ENCODE data around the gene SHPK.

Gene SHPK, protein sequence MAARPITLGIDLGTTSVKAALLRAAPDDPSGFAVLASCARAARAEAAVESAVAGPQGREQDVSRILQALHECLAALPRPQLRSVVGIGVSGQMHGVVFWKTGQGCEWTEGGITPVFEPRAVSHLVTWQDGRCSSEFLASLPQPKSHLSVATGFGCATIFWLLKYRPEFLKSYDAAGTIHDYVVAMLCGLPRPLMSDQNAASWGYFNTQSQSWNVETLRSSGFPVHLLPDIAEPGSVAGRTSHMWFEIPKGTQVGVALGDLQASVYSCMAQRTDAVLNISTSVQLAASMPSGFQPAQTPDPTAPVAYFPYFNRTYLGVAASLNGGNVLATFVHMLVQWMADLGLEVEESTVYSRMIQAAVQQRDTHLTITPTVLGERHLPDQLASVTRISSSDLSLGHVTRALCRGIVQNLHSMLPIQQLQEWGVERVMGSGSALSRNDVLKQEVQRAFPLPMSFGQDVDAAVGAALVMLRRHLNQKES

DNA sequence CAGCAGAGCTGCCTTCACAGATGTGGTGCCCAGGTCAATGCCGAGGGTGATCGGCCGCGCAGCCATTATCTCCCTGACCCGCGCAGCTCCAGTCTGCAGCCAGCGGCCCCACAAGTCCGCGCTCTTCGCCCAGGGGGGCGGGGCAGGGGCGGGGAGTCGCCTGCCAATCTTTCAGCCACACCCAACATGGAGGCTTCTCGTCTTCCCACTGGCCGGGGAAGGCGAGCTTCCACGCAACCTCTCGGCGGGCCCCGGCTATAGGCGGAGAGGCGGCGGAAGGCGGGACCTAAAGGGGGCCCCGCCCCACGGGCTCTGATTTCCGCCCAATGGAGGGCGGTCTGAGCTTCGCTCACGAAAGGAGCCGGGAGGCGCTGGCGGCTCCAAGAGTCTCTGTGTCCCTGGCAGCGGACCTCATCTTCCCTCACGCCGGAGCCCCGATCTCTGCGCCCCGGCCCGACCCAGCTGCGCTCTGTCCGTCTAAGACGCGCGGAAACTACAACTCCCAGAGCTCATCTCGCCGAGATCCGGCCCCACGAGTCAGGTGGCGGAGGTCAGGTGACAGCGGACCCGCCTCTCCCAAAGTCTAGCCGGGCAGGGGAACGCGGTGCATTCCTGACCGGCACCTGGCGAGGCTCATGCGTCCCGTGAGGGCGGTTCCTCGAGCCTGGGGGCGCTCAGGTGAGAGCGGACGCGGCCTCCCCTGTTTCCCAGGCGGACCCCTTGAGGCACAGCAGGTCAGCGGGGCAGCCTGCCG is at the start of gene SHPK, which contains the start of gene CTNS:
TSS of gene SHPK (minus strand) at position 97 of the 754 bp plus-strand sequence. CDS start at position 66, 31 bp downstream.
TSS of gene CTNS (plus strand) at position 607 of the 754 bp plus-strand sequence. CDS start 3,447 bp downstream, outside the sequence.
- peak; percentile 99 for DNase-seq (ENCODE audit: low spot score)

DNA sequence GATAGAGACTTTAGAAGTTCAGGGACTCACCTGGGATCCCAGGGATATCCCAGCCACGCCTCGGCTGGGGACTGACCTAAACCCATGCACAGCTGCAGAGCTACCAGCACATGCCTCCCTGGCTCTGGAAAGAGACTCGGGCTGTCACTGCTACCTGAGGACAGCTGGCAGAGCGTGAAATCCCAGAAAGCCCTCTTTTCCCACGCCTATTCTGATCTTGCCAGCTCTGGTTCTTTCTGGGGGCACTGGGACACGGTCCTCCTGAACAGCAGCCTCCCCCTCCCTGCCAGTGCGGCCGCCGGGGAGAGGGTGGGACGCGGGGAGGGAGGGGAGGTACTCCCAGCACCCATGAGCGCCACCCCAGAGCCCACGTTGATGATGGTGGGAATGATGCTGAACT is 49.1 kb upstream of the SHPK start:
- DNase-seq (ENCODE audit: low spot score) = no peak

DNA sequence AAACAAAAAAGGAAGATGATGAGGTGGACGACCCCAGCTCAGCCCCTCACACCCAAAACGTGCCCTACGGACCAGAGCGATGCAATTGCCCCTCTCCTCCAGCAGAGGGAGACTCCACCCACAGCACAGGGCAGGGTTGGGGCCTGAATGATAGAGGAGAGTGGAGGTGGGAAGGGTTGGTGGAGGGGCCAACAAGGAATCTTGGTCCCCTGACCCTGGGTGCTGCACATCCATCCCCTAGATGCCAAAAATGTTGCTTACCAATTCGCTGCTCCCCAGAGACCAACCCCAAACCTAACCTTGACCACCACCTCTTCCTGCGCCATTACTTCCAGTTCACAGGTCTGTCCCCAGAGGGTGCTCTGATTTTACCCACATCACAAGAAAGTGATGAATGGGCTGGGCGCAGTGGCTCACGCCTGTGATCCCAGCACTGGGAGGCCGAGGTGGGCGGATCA is 47.0 kb upstream of the SHPK start:
- no peak for DNase-seq (ENCODE audit: low spot score)

DNA sequence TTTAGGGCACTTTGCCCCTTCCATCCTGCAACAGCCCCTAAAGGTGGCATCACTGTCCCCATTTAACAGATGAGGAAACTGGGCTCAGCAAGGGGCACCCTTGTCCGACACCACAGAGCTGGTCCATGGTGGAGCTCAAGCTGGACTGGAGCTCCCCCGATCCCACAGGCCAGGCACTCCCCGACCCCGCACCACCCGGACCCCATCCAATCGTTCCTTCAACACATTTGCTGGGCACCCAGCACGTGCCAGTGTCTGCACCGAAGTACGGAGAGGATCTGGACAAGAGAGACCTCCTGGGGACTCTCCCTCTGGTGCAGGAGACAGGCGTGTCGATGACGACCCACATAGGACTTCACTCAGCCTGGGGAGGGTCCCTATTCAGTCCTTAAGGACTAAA is 46.0 kb upstream of the SHPK start:
- DNase-seq (ENCODE audit: low spot score) = no peak

DNA sequence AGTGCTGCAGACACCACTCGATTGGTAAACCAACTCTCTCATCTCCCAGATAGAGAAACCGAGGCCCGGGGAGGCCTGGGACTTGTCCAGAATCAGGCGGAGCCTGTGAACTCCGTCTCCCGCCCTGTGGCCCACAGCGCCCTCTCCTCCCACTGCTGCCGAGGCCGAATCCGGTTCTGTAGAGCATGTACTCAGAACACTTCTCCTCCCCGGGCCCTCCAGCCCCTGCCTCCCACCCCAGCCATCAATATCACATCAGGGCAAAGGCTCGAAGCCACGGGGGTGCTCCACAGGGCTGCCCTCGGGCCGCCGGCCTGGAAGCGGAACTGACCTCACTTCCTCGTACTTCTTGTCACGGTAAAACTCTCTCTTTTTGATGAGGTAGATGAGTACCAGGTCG is 45.5 kb upstream of the SHPK start:
- DNase-seq (ENCODE audit: low spot score) = no peak

DNA sequence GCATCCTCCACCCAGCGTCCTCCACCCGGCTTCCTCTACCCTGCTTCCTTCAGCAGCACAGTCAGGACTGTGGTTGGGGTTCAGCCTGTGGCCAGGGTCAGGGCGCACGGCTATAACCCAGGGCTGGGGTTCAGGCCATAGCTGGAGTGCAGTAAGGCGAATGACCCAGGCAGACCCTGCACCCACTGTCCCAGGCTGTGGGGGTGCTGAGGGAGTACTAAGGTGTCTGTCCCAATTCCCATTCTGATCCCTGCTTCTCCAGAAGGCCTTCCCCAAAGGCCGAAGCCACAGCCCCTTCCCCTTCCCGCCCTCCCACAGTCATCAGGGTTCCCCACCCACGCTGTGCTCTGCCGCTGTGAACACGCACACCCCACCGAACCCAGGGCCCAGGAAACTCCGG is 45.0 kb upstream of the SHPK start:
- DNase-seq (ENCODE audit: low spot score) = no peak

DNA sequence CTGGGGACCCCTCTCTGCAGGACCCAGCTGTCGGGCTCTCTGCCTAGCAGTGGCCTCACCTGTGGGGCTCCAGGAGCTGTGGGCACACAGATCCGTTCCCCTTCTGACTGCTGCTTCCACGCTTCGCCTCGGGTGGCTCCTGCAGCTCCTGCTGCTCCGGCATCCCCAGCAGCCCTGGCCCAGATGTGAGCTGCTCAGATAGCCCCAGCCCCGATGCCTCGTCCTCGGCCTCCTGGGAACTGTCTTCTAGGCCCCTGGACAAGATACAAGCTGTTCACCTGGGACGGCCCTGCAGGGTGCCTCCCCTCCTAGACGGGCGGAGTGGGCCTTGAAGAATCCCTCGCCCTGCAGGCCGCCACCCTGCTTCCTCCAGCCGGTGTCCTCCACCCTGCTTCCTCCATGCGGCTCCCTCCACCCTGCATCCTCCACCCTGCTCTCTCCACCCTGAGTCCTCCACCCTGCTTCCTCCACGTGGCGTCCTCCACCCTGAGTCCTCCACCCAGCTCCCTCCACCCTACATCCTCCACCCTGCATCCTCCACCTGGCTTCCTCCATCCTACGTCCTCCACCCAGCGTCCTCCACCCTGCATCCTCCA is 43.6 kb upstream of the SHPK start:
- DNase-seq (ENCODE audit: low spot score) = no peak

DNA sequence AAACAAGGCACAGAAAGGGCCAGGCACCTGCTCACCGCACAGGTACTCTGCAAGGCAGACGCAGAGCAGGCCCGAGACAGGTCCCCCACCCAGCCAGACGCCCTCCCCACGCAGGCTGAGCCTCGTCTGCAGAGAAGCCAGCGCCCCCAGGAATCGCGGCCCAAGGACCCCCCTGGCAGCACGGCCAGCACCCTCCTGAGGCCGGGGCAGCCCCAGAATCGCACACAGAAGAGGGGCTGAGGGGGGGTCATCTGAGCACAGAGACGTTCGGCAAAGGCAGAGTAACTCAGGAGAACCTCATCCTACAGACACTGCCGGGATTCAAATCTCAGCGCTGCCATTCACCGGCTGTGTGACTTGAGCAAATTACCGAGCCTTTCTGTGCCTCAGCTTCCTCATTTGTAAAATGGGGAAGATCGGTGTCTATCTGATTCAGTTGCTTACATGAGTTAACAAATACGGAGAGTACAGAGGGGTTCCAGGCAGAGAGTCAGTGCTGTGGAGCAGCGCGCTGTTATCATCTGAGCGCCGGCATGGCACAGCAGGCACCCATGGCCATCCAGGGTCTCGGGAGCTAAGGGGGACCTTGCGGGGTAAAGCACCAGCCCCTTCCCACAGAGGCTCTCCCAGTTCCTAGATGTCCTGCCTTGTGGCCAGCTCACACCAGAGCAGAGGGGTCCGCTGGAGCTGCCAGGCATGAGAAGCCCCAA is 42.9 kb upstream of the SHPK start:
- DNase-seq (ENCODE audit: low spot score) = no peak

DNA sequence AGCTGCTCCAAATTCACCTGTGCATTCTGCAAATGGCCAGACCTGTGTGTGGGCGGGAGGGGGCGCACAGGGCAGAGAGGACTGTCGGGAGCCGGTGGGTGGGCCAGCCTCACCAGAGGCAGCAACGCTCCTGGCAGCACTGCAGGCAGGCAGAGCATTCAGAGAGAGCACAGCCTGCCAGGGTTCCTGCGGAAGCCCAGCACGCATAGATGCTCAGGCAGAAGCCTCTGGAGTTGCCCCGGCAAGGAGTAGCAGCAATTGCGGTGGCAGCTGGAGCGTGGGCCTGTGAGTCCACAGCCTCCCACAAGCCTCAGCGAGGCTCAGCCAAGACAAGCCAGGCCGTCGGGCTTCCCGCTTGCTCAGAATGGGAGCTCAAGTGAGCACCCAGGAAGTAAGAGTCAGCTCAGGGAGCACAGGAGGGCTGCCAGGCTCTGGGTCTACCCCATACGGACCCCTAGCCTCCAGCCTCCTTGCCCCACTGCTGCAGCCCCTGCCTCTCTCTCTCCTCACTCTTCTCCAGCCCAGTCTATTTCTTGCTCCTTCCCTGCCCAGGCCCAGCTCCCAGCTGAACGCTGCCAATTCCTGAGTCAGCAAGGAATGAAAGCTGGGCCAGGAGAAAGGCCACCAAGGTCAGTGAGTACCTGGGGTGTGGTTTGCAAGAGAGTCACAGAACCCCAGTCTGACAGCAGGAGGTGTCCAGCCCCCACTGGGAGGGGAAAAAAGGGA is 42.2 kb upstream of the SHPK start:
- no peak for DNase-seq (ENCODE audit: low spot score)

DNA sequence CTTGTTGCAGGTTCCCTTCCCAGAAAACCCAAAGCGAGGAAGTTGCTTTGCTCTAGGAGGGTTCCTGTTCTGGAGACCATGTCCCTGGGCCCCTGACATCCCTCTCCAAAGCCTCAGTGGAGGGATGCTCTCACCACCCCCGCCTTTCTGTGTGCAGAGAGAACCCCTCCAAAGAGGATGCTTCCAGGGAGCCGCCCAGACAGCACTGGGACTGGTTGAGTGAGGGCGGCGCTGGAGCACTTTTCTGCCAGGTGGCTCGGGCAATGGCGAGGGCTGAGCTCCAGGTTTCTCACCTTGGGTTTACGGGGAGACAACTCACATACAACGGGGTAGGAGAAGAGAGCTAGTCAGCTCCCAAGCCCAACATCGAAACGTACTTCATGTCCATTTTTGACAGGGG is 39.8 kb upstream of the SHPK start:
- no peak for DNase-seq (ENCODE audit: low spot score)

DNA sequence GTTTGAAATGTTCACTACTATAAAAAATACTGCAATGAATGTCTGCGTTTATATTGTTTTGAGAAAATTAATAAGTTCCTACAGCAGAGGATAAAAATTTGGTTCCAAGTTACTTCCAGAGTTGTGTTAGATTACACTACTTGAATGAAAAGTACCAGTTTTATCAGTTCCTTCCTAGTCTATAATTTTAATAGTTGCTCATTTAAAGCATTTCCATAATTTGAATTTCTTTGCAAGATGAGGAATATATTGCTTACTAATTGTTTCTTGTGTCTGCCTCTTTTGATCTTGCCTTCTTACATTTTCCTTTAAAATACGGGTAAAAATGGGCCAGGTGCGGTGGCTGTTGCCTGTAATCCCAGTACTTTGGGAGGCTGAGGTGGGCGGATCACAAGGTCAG is 36.5 kb upstream of the SHPK start:
- no peak for DNase-seq (ENCODE audit: low spot score)

DNA sequence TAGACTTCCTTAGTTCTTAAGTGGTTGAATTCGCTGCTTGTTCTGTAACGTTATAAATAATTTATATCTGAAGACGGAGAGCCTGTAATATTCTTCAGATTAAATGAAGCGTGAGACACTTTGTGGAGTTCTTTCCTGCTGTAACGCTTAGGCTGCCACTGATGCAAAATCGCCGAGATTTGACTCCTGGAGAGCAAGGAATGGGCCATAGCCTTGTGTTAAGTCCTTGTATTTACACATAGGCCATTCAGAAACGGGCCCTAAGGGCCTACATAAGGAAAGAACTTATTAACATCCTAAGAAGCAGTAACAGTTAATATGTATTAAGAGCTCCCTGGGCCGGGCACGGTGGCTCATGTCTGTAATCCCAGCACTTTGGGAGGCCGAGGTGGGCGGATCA is 33.5 kb upstream of the SHPK start:
- no peak for DNase-seq (ENCODE audit: low spot score)

DNA sequence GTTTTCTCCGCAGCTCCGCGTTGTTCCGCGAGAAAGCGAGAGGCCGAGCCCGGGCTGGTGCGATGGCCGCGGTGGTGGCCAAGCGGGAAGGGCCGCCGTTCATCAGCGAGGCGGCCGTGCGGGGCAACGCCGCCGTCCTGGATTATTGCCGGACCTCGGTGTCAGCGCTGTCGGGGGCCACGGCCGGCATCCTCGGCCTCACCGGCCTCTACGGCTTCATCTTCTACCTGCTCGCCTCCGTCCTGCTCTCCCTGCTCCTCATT is 33.0 kb upstream of the SHPK start:
- DNase-seq (ENCODE audit: low spot score) = no peak

DNA sequence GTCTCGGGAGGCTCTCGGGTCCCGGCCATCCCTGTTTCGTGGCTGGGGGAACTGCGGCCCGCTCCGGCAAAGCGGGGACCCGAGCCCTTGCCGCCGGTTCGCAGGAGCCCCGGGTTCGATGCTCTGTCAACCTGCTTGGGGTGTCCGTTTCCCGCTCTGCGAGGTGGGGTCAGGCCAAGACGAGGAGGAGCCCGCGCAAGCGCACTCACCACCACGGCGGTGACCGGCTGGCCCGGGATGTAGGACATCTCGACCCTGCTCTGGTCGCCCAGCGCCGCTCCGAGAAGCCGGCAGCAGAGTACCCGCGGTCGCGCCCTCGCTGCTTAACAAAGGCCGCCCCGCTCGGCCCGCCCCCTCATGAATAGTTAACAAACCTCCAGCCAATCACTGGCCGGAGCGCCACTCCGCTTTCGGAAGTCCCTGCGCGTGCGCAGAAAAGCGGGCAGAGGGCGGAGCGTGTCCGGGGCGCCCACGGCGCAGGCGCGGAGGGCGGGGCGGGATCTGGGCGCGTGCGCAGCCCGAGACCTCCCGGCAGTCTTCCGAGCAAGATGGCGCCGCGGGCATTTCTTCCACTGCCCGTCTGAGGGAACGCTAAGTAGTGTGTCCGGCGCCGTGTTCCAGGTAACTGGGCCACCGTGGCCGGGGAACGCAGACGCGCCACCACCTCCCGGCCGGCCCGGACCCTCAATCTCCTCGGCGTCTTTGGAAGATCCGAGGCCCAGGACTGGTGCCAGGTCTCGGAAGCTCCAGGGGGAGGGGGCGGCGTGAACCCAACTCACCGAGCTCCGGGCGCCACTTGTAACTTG is 32.4 kb upstream of the SHPK start, which contains the start of the genes EMC6 and TAX1BP3:
TSS of gene EMC6 (plus strand) at position 534 of the 806 bp plus-strand sequence. CDS start 335 bp downstream, outside the sequence.
TSS of gene TAX1BP3 (minus strand) at position 300 of the 806 bp plus-strand sequence. CDS start at position 248, 52 bp downstream.
- DNase-seq (ENCODE audit: low spot score) = peak; percentile 98

DNA sequence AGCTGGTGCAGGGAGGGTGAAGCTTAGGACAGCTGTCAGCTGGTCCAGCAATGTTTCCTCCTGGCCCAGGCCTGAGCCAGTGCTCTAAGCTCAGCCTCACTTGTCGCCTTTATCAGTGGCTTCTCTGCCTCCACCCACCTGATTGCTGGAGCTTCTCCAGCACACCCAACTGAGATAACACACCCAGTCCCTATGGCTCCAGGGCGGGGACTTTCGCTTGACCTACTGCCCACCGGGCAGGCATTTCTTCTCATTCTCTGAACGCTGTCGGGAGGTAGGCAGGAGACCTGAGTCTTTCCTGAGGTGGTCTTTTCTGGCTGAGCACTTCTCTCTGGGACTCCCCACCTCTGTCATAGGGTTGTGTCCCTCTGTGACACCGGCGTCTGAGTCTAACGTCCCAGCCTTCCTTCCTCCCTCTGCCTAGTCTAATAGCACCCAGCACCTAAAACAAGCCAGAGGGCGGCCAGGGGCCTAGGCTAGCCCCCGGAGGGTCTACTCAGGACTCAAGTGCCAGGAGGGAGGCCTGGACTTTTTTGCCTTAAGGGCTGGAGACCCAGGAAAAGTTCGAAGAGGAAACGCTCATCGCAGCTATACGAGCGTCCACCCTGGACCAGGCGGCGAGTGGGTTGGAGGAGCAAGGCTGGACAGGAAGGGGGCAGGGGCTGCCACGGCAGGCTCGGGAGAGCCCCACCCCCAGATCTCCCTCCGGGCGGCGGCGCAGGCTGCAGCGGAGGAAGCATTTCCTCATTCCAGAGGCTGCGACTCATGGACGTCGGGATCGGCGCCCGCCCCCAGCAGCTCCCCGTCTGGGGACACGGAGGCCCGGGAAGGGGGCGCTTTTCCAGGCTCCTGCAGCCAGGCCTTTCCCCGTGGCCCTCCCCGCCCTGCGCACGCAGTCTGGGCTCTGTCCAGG is 31.6 kb upstream of the SHPK start:
- peak; percentile 45 for DNase-seq (ENCODE audit: low spot score)

DNA sequence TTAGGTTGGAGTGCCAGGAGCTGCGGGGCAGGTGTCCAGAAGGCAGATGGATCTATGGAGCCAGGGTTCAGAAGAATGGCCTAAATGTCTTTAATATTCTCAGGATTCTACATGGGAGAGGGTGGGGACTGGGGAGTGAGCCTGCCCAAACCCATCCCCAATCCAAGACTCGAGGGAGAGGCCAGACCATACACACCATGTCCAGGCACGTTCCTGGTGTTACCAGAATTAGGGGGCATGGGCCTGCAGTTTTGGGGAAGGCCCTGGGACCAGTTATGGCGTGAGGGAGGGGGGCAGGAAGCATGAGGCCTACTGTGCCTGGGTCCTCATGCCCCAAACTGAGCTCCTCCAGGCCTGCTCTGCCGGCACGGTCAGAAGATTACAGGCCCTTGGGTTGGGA is 30.5 kb upstream of the SHPK start:
- DNase-seq (ENCODE audit: low spot score) = no peak

DNA sequence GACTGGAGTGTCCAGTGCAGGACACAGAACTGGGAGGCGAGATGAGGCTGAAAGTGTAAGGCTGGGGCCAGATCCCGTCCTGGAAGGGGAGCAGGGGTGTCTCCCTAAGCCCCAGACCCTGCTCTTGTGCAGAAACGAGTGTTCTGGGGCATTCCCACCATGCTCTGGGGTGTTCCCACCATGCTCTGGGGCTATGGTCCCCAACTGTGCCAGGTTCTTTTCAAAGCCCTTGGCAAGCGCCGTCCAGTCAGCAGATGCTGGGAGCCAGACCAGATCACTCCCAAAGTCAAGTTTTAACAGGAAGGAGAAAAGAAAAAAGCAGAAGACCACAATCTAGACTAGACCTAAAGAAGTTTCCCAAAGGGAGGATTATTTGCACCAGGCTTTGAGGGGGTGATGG is 29.8 kb upstream of the SHPK start:
- peak; percentile 66 for DNase-seq (ENCODE audit: low spot score)

DNA sequence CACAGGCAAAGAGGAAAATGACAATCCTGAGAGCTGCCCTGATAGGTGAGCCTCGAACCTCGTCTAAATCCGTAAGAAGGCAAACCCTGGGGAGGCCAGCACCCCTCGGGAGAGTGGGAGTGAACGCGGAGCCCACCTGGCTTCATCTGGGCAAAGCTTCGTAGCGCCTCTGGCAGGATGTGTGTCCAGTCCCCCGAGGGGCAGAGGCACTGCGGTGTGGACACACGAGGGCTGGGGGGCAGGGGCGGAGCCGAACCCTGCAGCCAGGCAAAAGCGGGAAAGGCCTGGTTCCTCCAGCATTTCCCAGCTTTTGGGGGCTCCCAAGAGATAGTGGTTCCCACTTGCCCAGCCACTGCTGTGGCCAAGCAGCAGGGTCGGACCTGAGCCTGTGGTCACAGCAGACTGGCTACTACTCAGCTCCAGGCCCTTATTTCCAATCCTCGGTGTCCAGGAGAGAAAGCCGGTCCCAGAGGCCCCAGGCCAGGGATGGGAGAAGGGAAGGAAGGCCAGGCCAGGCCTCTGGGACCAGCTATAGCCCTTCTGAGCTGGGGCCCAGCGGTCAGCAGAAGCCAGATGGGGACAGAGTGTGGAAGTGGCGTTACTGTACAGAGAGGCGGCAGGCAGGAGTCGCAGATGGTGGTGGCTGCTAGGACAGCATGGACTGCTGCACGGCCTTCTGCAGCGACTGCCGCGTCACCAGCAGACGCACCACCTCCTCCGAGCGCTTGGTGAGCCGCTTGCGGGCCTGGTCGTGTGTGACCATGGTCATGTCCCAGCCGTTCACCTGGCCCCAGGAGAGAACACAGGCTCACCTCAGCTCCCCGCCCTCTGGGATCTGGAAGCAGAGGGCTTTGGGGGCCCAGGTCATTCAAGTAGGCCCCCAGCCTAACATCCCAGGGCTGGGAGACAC is 27.3 kb upstream of the SHPK start:
- DNase-seq (ENCODE audit: low spot score) = no peak

Measured in pons (tissue), 1 donor.